Measurements from ENCODE around the gene DCPS. TPM values are rescaled to one million over a fixed set of nuclear protein-coding genes. Genes with fewer than 3 reads are reported as not detected.
A peak's percentile ranks its signal among the peaks of the same experiment; 100 is the strongest.
"Not testable (repeated sequence)": the region's sequence is repeated elsewhere in the genome, so short reads cannot be mapped to it uniquely, and the experiment has no call there.

Gene DCPS
- total RNA-seq, 1 experiment from 2014 or later: 52.6 TPM

- no peak for TF ChIP-seq CTCF (conservative IDR thresholded peaks at IDR 0.05; ENCODE audit: low read depth, low read length)
- TF ChIP-seq EZH2 (IDR thresholded peaks at IDR 0.05; ENCODE audit: low read length, unreplicated experiment): no peak
- TF ChIP-seq EZH2phosphoT487 (IDR thresholded peaks at IDR 0.05; ENCODE audit: borderline replicate concordance, low read length): no peak
- ChIA-PET CTCF (no interaction called here), POLR2A (ENCODE audit: unreplicated experiment) (no interaction called here)
Observed at GRCh38 chr11:126370016-126370415, 66.2 kb downstream of the DCPS start.

GRCh38 chr11:126371595-126371994 is 67.7 kb downstream of the DCPS start:
- CTCF ChIA-PET: no interaction called here
- Histone ChIP-seq H3K4me1 (ENCODE audit: insufficient read depth, low read length) (peaks cover 40% of the 10 kb centered on the region), H2AFZ (ENCODE audit: low read length) (no peak overlapping the region), H3K27me3 (ENCODE audit: low read length) (no peaks in the 10 kb centered on the region), H3K4me3 (ENCODE audit: low read length) (no peak overlapping the region), H3K36me3 (ENCODE audit: low read depth, low read length) (no peaks in the 10 kb centered on the region; the same call in 1 of the 2 replicates), H3K79me2 (ENCODE audit: low read length) (peaks cover 87% of the 10 kb centered on the region), H3K9me3 (ENCODE audit: low read length) (no peaks in the 10 kb centered on the region), H3K4me2 (ENCODE audit: low read length) (no peak overlapping the region), H3F3A (ENCODE audit: low read length, unreplicated experiment) (no peaks in the 10 kb centered on the region), H3K9me2 (replicated peaks; ENCODE audit: low read length) (no peaks in the 10 kb centered on the region), H3K27ac (ENCODE audit: low read length) (no peak overlapping the region), H4K20me1 (ENCODE audit: low read length) (peaks cover 4% of the 10 kb centered on the region; the same call in 1 of the 2 replicates), H3K9ac (ENCODE audit: low read length) (no peak overlapping the region)
- BruUV-seq (replicated peaks): no TSS peak
- ATAC-seq: no peak
- no peak for DNase-seq
- TF ChIP-seq CTCF (conservative IDR thresholded peaks at IDR 0.05; ENCODE audit: low read depth, low read length) (no peak), EZH2phosphoT487 (IDR thresholded peaks at IDR 0.05; ENCODE audit: borderline replicate concordance, low read length) (no peak), EZH2 (IDR thresholded peaks at IDR 0.05; ENCODE audit: low read length, unreplicated experiment) (no peak)
- intact Hi-C loops (cut with micrococcal nuclease): loop anchor here (5.0 kb wide), 1 partner anchor 59 kb away; no protein-coding TSS in a partner anchor
- POLR2A ChIA-PET (ENCODE audit: unreplicated experiment): no interaction called here

More at GRCh38 chr11:126370016-126370415, 66.2 kb downstream of the DCPS start:
- Histone ChIP-seq H3K4me3 (ENCODE audit: low read length) (no peak overlapping the region), H2AFZ (ENCODE audit: low read length) (no peak overlapping the region), H4K20me1 (ENCODE audit: low read length) (no peaks in the 10 kb centered on the region), H3K9me2 (replicated peaks; ENCODE audit: low read length) (no peaks in the 10 kb centered on the region), H3K4me2 (ENCODE audit: low read length) (no peak overlapping the region), H3K4me1 (ENCODE audit: insufficient read depth, low read length) (peaks cover 42% of the 10 kb centered on the region), H3K36me3 (ENCODE audit: low read depth, low read length) (no peaks in the 10 kb centered on the region; the same call in 1 of the 2 replicates), H3K79me2 (ENCODE audit: low read length) (peaks cover 85% of the 10 kb centered on the region), H3K9ac (ENCODE audit: low read length) (no peak overlapping the region), H3K27ac (ENCODE audit: low read length) (no peak overlapping the region), H3F3A (ENCODE audit: low read length, unreplicated experiment) (no peaks in the 10 kb centered on the region), H3K27me3 (ENCODE audit: low read length) (no peaks in the 10 kb centered on the region), H3K9me3 (ENCODE audit: low read length) (no peaks in the 10 kb centered on the region)
- DNase-seq (no peak), ATAC-seq (no peak)
- intact Hi-C loops (cut with micrococcal nuclease): loop anchor here (5.0 kb wide), 1 partner anchor 58 kb away; no protein-coding TSS in a partner anchor
- no TSS peak for BruUV-seq (replicated peaks)

GRCh38 chr11:126373389-126374066 is 69.7 kb downstream of the DCPS start:
- Histone ChIP-seq H3K27ac (ENCODE audit: low read length) (peak overlapping the region; percentile 51), H3K79me2 (ENCODE audit: low read length) (peaks cover 86% of the 10 kb centered on the region), H3K4me2 (ENCODE audit: low read length) (peak overlapping the region; percentile 49), H3K4me1 (ENCODE audit: insufficient read depth, low read length) (peaks cover 33% of the 10 kb centered on the region)
- DNase-seq: peak; percentile 57
- ATAC-seq: peak; percentile 95
- intact Hi-C loops (cut with micrococcal nuclease): loop anchor here (2.0 to 5.0 kb wide), 2 partner anchors 57 to 61 kb away; no protein-coding TSS in a partner anchor
- H3K9ac ChIP-seq (ENCODE audit: low read length); H3K36me3 ChIP-seq (ENCODE audit: low read depth, low read length); H3K27me3 ChIP-seq (ENCODE audit: low read length); POLR2A ChIA-PET (ENCODE audit: unreplicated experiment); H3K4me3 ChIP-seq (ENCODE audit: low read length); H3K9me2 ChIP-seq (replicated peaks; ENCODE audit: low read length); H3K9me3 ChIP-seq (ENCODE audit: low read length); CTCF ChIA-PET; H2AFZ ChIP-seq (ENCODE audit: low read length); H3F3A ChIP-seq (ENCODE audit: low read length, unreplicated experiment); H4K20me1 ChIP-seq (ENCODE audit: low read length); BruUV-seq (replicated peaks): not testable (repeated sequence)

GRCh38 chr11:126374562-126375300 is 70.9 kb downstream of the DCPS start:
- H4K20me1 ChIP-seq (ENCODE audit: low read length); H3K4me3 ChIP-seq (ENCODE audit: low read length); POLR2A ChIA-PET (ENCODE audit: unreplicated experiment); H3F3A ChIP-seq (ENCODE audit: low read length, unreplicated experiment); H3K9ac ChIP-seq (ENCODE audit: low read length); H2AFZ ChIP-seq (ENCODE audit: low read length); BruUV-seq (replicated peaks); H3K27me3 ChIP-seq (ENCODE audit: low read length); H3K9me3 ChIP-seq (ENCODE audit: low read length); ATAC-seq; H3K9me2 ChIP-seq (replicated peaks; ENCODE audit: low read length); CTCF ChIA-PET; H3K4me2 ChIP-seq (ENCODE audit: low read length); DNase-seq; H3K36me3 ChIP-seq (ENCODE audit: low read depth, low read length); H3K27ac ChIP-seq (ENCODE audit: low read length): not testable (repeated sequence)
- intact Hi-C loops (cut with micrococcal nuclease): loop anchor here (5.0 kb wide), 1 partner anchor 62 kb away; no protein-coding TSS in a partner anchor
- Histone ChIP-seq H3K4me1 (ENCODE audit: insufficient read depth, low read length) (peaks cover 33% of the 10 kb centered on the region), H3K79me2 (ENCODE audit: low read length) (peaks cover 86% of the 10 kb centered on the region)

Data from PC-3 (cell line).